Stimulated activated CD4-positive, alpha-beta T cell treated with anti-CD3 and anti-CD28 coated beads, Interleukin-15, amount 100 ng/mL, for 24 hours (primary cell): Measurements from ENCODE around the gene NUP214.
"Not testable (repeated sequence)": the region's sequence is repeated elsewhere in the genome, so short reads cannot be mapped to it uniquely, and the experiment has no call there.

Experiments used
- DNase-seq: peaks from one replicate; pipeline ENCODE4 v3.0.0-alpha.2; 2020

NUP214 gene

DNA sequence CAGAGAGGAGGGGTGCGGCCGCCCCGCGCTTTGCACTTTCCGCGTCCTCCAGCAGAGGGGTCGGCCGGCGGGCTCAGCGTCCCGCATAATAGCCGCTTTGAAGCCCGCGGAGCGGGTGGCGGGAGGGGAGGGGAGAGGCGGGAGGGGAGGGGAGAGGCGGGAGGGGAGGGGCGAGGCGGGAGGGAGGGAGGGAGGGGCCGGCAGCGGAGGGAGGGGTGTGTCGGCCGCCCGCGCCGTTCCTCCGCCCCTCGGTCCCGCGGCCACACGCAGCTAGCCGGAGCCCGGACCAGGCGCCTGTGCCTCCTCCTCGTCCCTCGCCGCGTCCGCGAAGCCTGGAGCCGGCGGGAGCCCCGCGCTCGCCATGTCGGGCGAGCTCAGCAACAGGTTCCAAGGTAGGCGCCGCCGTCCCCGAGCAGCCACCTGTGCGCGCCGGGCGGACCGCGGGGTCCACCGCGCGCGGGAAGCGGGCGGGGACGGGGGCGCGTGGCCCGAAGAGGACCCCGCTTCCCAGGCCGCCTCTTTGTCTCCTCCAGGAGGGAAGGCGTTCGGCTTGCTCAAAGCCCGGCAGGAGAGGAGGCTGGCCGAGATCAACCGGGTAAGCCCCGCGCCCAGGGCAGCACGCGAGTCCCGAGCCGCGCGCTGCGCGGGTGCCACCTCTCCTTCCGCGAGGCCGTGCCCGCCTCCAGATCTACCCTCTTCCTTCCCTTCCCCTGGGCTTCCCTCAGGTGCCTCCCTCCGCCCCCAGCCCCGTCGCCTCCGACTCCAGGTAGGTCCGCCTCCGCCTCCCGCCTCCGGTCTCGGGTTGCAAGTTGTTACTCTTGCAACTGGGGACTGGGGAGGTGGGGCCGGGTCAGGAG is 28.9 kb upstream of the NUP214 start, which contains the start of gene AIF1L:
AIF1L (plus strand) TSS at position 263 of the 857 bp plus-strand sequence; CDS start at position 362, 99 bp downstream.
- DNase-seq = peak; percentile 59

DNA sequence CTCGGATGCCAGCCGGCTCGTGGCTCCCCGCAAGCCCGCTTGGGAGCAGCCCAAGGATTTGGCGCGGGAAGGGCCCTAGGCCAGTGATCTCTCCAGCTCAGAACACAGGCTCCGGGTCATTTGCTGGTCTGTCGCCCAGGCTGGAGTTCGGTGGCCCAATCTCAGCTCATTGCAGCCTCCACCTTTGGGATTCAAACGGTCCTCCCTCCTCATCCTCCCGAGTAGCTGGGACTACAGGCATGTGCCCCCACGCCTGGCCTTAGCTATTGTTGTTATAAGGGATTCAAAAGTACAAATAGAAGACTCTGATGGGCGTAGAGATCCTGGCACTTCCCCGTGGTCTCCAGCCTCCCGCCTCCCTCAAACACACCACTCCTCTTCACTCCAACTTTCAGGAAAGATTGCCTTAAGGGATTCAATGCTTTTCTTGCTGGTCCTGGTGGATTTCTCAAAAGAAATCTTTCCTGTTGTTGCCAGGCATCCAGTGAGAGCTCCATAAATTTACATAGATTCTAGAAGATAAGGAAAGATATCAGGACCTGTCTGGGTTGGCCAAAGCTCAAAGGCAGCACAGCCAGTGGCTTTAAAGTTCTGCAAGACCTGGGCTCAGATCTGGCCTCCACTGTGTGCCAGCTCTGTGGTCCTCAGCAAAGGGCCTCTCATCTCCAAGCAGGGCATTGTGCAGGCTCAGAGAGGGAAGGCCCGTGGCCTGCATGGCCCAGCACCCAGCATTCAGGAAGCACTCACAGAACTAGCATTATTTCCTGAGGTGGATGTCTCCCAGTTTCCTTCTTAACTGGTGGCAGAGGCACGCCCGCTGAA is 28.0 kb upstream of the NUP214 start:
- no peak for DNase-seq

DNA sequence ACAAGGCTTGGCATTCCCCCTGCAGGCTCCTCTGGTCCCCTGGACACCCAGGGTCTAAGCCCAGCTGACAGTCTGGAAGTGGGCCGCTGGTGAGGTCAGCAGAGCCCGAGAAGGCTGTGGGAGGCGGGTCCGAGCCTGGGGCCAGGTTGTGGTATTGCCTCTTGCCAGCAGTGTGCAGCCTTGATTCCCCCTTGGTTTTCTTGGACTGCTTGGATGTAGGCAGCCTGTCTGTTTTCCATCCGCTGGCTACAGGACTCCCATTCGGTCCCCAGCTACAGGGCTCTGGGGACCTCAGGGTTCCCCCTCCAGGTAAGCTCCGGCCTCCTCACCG is 27.5 kb upstream of the NUP214 start:
- DNase-seq = no peak

DNA sequence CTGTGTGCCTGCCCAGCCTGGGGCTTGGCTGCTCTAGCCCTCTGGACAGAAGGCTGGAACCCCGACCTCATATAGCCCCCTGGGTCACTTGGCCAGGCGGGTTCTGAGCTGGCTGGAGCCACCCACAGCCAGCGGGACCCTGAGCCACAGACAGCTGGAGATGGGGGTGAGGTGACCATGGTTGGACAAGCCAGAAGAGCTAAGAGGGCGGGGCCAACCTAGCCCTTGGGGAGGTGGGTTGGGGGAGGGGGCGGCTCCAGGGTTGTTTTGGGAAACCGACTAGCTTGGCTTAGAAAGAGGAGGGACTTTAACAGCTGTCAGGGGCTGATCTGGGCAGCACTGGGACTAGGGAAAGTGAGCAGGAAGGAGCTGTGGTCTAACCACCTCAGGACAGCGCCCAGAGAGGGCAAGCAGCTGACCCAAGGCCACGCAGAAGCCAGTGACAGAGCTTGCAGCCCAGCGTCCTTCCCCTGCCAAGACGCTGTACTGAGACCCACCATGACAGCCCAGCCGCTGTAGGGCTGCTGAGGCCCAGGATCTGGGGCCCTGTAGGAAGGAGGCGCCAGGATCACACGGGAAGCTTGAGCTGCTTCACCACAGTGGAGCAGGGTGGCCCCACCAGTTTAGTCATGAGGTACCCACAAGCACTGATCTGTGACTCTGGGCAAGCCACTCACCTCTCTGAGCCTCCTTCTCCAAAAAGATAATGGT is 26.8 kb upstream of the NUP214 start:
- no peak for DNase-seq

DNA sequence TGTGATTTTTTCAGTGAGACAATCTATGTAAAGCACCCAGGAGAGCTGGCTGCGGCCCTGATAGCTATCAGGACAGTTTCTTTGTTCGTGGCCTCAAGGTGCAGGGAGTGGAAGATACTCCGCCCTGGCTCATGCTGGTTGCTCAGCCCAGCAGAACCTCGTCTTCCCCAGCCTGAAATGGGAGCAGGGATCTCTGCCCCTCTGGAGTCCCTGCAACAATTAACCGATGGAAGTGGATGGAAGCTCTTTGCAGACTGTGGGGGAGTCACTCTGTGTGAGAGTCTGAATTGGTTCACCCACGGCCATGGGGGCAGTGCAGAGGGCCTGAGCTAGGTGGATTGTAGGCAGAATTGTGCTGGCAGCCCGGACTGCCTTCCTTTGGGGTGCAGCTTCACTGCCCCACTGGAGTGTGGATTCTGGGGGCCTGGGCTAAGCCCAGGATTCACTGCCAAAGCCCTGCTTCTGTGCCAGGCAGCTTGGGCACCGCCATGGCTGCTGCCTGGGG is 26.2 kb upstream of the NUP214 start:
- no peak for DNase-seq

DNA sequence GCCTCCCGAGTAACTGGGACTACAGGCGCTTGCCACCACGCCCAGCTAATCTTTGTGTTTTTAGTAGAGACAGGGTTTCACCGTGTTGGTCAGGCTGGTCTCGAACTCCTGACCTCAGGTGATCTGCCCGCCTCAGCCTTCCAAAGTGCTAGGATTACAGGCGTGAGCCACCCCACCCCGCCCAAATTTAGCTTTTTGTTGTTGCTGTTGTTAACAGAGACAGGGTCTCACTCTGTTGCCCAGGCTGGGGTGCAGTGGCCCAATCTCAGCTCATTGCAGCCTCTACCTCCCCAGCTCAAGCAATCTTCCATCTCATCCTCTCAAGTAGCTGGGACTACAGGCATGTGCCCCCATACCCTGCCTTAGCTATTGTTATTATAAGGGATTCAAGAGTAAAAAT is 25.5 kb upstream of the NUP214 start:
- not testable (repeated sequence) for DNase-seq

DNA sequence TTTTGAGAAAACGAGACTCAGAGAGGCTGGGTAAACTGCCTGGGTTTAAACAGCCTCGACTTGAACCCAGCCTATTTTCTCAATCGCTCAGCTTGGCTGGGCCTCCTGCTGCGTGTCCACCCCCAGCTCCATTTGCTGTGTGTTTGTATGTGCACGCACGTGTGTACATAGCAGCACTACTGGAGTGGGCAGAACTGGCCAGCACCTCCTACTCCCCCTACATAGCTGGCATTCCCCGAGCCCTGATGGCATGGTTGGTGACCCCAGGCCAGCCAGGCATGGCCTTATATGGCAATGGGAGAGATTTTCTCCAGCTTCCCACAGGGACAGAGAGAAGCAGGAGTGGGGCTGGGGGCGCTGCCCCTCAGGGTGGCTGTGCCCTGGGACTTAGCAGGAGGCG is 24.9 kb upstream of the NUP214 start:
- DNase-seq = no peak

DNA sequence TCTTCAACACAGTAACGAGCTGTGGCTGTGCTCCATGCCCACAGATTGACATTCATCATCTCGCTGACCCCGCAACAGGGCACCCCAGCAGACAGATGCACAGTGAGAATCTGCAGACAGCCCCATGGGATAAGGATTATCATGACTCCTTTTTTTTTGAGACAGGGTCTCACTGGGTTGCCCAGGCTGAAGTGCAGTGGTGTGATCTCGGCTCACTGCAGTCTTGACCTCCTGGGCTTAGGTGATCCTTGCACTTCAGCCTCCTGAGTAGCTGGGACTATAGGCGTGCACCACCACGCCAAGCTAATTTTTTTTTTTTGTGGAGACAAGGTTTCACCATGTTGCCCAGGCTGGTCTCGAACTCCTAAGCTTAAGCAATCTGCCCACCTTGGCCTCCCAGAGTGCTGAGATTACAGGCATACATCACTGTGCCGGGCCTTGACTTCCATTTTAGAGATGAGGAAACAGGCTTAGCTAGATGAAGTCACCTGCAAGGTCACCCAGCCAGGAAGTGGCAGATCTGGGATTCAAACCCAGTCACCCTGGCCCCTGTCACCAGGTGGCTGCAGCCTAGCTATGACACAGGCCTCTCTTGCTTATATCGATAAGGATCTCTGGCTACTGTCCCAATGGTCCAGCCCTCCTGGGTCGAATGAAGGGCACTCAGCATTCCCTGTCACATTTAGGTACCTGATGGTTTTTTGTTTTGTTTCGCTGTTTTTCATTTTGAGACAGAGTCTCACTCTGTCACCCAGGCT is 24.0 kb upstream of the NUP214 start:
- DNase-seq = no peak

DNA sequence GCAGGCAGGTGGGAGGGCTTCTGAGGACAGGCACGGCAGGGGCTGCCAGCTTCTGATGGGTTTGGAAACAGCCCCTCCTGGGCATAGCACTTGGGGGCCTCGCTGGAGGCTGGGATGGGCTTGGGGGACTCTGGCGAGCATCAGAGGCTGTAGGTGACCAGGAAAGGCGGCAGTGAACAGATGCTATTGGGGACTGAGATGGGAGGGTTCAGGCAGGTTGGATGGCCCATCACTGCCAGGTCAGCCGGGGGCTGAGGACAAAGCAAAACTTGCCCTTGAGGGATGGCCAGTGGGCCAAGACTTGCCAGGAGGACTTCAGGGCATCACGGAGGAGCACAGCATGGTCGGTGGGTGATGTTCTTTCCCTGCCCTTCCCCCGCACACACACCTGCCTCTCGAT is 22.4 kb upstream of the NUP214 start:
- no peak for DNase-seq

DNA sequence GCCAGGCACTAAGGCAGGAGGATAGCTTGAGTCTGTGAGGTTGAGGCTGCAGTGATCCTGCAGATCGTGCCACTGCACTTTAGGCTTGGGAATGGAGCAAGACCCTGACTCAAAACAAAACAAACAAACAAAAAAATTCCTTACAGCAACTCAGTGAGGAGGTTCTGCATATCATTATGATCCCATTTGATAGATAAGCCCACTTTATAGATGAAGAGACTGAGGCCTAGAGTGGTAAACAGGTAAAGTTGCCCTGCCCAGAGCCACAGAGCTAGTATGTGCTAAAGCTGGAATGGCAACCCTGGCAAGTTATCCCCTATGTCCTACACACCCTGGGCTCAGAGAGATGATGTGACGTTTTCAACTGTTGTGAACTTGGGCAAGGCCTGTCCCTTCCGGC is 21.9 kb upstream of the NUP214 start:
- DNase-seq = no peak

DNA sequence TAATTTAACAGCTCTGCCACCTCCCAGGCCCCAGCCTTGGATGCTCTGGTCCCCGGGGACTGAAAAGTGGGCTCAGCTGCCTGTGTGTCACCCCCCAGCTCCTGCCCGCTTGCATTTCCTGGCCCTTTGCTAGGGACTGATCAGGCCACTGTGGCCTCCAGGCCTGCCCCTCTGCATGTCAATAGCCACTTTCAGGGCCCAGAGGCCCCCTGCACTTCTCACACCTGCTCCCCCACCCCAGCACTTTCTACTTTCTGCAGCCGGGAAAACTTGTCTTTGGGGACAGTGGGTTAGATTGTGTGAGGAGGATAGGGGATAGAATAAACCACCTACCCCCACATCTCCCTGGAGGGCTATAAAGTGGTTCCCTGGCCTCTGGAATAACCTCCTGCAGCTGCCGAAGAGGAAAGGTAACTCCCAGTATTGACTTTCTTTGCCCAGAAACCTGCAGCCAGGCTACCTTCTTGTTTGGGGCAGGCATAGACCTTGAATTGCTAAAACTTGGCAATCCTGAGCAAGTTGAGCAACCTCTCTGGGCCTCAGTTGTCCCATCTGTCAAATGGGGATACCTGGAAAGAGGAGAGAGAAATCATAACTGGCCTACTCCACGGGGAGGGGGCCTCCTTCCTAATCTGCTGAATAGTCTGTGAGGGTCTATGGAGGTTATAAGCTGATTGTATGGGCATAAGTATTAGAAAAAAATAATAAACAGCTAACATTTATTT is 21.2 kb upstream of the NUP214 start:
- no peak for DNase-seq

DNA sequence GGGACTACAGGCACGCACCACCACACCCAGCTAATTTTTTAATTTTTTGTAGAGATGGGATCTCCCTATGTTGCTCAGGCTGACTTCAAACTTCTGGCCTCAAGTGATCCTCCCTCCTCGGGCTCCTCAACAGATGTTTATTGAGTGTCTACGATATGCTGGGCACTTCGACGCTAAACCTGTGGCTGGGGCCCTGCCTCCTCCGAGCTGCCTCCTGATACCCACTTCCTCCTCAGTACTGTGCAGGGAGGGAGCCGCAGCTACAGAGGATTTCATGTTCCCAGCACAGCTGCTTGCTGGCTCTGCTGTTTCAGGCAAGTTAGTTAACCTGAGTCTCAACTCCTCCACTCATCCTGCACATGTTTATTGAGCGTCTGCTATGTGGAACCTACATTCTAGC is 19.4 kb upstream of the NUP214 start:
- no peak for DNase-seq

DNA sequence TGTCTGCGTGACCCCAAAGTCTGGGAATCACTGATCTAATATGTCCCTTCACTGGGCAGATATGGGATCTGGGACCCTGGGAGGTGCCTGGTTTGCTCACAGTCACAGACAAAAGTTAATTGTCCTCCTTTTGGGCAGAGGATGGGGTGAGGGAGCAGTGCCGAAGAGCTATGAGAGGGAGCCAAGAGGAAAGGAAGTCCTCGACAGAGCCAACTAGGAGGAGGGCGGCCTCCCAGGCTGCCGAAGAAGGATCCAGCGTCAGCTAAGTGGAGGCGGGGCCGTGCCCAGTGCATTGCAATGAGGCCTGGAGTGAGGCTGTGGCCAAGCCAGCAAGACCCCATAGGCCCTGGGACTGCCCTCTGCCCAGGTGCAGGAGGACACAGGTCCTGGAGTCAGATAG is 17.6 kb upstream of the NUP214 start:
- DNase-seq = no peak

DNA sequence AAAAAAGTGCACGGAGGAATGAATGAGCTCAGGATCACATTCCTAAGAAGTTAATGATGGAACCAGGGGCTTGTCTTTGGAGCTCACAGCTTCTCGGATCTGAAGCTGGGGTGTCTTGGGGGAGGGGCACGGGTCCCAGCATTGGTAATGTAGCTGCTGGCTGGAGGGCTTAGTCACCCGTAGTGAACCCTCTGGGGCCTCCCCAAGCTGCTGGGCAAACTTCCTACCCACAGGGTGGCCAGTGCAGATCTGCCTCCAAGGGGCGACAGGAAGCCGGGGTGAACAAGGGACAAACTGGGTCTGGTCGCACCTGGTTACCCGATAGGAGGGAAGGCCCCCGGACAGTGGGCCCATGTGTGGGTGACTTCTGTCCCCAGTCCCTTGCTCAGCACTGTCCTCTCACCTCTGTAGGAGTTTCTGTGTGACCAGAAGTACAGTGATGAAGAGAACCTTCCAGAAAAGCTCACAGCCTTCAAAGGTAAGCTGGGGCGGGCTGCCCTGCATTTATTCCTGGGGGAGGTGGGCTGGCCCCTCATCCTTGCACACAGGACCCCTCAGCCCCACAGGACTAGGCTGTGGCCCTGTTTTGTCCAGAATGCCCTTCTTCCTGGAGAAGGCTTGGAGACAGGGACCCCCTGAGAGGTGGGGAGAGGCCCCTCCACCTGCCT is 14.1 kb upstream of the NUP214 start:
- DNase-seq = no peak

DNA sequence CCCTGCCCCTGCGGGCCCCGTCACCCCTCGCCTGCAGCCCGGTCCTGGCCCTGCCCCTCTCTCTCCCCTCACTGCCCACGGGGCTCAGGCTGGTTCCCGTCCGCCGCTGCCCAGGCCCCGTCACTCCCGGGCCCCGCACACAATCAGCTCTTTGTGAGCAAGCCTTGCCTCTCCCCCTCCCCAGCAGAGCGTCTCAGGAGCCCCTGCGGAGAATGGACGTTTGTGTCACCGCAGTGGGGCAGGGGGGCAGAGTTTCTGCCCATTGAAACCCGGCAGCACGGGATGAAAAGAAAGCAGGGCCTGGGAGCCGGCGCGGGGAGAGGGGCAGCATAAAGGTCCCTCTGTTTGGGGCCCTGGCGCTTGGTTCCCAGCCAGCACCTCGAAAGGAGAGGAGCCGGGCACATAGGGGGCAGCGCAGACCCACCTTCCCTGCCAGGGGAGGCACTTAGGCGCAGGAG is 13.5 kb upstream of the NUP214 start:
- no peak for DNase-seq

DNA sequence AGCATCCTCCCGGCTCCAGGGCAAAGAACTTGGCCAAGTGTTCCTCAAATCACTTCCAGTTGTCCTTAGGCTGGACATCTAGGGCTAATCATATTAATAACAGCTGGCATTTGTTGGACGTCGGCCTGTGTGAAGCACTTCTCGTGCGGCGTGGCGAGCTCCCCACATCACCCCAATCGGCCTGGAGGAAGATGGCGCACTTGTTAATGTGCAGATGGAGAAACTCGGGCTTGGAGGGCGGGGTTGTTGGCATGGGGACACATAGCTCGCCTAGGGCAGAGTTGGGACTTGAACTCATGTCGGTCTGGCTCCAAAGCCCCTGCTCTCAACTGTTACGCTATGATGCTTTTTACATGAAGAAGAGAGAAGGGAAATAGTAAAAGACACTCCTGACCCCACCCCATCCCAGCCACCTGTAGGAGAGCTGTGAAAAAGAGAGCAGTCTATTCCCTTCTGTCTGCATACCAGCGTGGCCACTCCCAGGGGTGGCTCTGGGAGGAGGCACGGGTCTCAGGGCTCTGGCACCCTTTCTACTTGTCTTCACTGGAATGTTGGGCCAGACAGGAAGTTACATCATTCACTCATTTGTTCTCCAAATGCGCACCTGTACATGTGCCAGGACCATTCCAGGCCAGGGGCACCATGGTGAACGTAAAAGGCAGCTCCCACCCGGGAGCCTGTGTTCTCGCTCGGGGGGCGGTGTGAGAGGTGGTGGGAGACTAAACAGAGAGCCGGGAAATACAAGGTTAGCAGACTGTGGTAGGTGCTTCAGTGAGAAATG is 12.8 kb upstream of the NUP214 start:
- no peak for DNase-seq

DNA sequence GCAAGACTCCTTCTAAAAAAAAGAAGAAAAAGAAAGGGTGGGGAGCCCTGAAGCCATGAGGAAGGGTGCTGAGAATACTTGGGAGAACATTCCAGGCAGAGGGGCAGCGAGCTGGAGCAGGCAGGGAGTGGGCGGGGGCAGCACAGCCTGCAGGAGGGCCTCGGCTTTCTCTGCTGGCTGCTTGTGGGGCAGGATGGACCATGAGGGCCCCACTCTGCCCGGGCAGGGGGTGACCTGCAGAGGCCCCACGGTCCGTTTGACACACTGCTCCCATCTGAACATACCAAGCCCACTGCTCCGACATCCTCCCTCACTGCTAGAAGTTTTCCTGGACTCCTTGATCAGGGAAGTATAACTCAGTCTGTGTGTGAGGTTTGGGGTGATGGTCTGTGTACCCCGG is 11.7 kb upstream of the NUP214 start:
- no peak for DNase-seq

DNA sequence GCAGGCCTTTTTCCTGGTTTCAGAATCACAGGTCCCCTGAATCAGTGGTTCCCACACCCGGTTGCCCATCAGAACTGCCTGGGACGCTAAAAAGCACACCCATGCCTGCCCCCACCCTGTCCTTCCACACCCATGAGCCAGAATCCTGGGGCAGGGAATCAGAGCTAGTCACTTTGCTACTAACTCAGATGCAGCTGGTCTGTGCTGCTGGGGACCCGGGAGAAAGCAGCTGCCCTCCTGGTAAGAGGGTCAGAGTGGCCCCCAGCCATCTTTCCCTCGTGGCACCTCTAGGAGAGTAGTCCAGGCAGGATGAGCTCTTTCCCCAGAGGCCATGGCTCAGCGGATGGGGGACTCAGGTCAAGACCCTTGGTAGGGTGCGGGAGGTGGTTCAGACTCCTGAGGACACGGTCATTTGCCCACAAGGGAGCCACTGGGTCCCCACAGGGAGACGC is 11.3 kb upstream of the NUP214 start:
- no peak for DNase-seq

DNA sequence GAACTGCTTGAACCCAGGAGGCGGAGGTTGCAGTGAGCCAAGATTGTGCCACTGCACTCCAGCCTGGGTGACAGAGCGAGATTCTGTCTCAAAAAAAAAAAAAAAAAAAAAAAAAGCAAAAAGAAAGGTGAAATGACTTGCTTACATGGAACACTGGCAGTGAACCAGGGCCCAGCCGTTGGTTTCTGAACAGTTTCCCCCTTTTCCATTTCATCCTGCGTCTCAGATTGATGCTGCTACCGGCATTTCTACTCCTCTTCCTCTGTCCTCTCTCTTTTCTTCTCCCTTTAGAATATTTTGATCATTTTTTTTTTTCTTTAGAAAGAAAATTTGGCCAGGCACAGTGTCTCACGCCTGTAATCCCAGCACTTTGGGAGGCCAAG is 10.0 kb upstream of the NUP214 start:
- DNase-seq = not testable (repeated sequence)
